Neural progenitor cell (in vitro differentiated cells): ENCODE data around the gene PMPCA.

ENCODE experiments used
- CTCF ChIP-seq: fragments of 200-600 bp; sonication (generic); IDR thresholded peaks from 2 replicates; pipeline ENCODE4 v1.5.1; 2017; ENCODE audit warnings: antibody characterized with exemption, mild to moderate bottlenecking
- EZH2 ChIP-seq: fragments of 200-600 bp; sonication (generic); IDR thresholded peaks from 2 replicates; pipeline ENCODE4 v1.6.1; 2017; ENCODE audit warnings: antibody characterized with exemption, mild to moderate bottlenecking, moderate library complexity
- EZH2phosphoT487 ChIP-seq: fragments of 200-600 bp; sonication (generic); IDR thresholded peaks from 2 replicates; pipeline ENCODE4 v1.6.1; 2017; ENCODE audit warnings: antibody characterized with exemption

DNA sequence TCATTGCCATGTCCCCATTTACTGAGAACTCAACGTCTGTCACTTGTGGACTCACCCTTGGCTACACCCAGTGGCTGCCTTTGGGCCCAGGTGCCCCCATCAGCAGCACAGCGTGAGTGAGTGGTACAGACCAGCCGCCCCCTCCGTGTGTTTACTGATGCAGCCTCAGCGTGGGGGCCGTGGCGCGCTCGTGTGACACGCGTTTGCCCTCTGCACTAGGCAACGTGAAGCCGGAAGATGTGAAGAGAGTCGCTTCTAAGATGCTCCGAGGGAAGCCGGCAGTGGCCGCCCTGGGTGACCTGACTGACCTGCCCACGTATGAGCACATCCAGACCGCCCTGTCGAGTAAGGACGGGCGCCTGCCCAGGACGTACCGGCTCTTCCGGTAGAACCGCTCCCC is 12.4 kb downstream of the PMPCA start:
- TF ChIP-seq CTCF (no peak), EZH2phosphoT487 (no peak), EZH2 (no peak)
